Right atrium auricular region (tissue), 2 donors: ENCODE results near the gene NDUFS8. TPM values are rescaled to one million over a fixed set of nuclear protein-coding genes. Genes with fewer than 3 reads are reported as not detected.

Experiments
- DNase-seq: peaks from one replicate; pipeline ENCODE4 v3.0.0-alpha.2; 2019; ENCODE audit warnings: low spot score
- H3K27ac ChIP-seq, 2 donors: fragments of 200-600 bp; sonication (generic); 1 replicate in 1 of 2; 2 replicates in 1 of 2; pipeline ENCODE4 v1.5.1; 2016 to 2019
- H3K27me3 ChIP-seq, 2 donors: fragments of 200-600 bp; sonication (generic); one replicate each; pipeline versions ENCODE4 v1.5.1 to v1.6.0; 2017 to 2019
- H3K36me3 ChIP-seq: fragments of 200-600 bp; sonication (generic); one replicate; pipeline ENCODE4 v1.5.1; 2016
- H3K4me1 ChIP-seq, 2 donors: fragments of 200-600 bp; sonication (generic); one replicate each; pipeline versions ENCODE4 v1.5.1 to v1.6.0; 2017 to 2019
- H3K4me3 ChIP-seq, 2 donors: fragments of 200-600 bp; sonication (generic); 1 replicate in 1 of 2; 2 replicates in 1 of 2; pipeline ENCODE4 v1.5.1; 2017 to 2019; ENCODE audit warnings: mild to moderate bottlenecking in 1 of 2, moderate library complexity in 1 of 2
- H3K9me3 ChIP-seq, 2 donors: fragments of 200-600 bp; sonication (generic); one replicate each; pipeline ENCODE4 v1.5.1; 2019
- total RNA-seq, 2 donors: library from RNA; depleted of rRNA; stranded (reverse); fragments of >200 nt; gene quantifications; one replicate each; pipeline ENCODE4 v1.1.0, GENCODE V29; 2016
- TF ChIP-seq, protein P1 (sequence below), 2 donors: fragments of 200-600 bp; sonication (generic); IDR thresholded peaks; one replicate each; pipeline ENCODE4 v1.5.1; 2019; ENCODE audit warnings: antibody characterized with exemption in 2 of 2

NDUFS8 gene
- total RNA-seq, 2 donors from 2014 or later, result 436 to 568 TPM

DNA sequence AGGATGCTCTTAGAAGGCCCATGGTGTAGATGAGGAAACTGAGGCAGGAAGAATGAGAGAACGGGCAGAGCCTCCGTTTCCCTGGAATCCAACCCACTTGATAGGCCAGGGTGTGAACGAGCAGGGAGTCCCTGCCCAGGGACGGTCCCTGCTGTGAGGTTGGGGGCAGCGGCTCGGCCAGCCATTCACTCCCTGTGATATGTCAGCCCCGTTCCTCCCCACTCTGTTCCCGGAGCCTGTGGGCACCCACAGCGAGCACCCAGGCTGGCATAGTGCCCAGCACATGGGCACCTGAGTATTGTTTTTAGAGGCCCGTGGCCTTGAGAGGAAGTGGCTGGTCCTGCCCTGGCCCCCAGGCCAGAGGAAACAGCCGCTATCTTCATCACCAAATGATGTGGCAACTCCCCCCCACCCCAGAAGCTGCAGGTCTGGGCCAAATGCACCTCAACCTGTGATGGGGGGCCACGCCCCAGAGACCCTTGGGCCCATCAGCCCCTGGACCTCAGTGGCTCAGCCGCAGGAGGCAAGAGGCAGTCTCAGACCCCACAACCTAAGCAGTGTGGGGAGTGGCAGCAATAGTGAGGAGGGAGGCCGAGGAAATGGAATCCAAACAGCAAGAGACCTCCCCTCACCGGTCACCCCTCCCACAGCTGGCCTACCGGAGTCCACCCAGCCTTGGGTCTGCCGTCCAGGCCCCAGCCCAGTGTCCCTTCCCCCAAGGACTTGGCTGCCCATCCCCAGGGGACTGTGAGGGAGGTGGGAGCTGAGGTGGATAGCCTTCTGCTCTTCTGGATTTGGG is 18.2 kb upstream of the NDUFS8 start:
- Histone ChIP-seq H3K36me3 (no peaks in the 10 kb centered on the region), H3K27ac (no peak overlapping the region), H3K4me1 (peaks cover 0 to 38% of the 10 kb centered on the region in 2 donors), H3K4me3 (no peak overlapping the region), H3K27me3 (no peaks in the 10 kb centered on the region), H3K9me3 (no peaks in the 10 kb centered on the region)
- TF ChIP-seq, protein P1, sequence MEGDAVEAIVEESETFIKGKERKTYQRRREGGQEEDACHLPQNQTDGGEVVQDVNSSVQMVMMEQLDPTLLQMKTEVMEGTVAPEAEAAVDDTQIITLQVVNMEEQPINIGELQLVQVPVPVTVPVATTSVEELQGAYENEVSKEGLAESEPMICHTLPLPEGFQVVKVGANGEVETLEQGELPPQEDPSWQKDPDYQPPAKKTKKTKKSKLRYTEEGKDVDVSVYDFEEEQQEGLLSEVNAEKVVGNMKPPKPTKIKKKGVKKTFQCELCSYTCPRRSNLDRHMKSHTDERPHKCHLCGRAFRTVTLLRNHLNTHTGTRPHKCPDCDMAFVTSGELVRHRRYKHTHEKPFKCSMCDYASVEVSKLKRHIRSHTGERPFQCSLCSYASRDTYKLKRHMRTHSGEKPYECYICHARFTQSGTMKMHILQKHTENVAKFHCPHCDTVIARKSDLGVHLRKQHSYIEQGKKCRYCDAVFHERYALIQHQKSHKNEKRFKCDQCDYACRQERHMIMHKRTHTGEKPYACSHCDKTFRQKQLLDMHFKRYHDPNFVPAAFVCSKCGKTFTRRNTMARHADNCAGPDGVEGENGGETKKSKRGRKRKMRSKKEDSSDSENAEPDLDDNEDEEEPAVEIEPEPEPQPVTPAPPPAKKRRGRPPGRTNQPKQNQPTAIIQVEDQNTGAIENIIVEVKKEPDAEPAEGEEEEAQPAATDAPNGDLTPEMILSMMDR (IDR thresholded peaks at IDR 0.05), result no peak
- no peak for DNase-seq

DNA sequence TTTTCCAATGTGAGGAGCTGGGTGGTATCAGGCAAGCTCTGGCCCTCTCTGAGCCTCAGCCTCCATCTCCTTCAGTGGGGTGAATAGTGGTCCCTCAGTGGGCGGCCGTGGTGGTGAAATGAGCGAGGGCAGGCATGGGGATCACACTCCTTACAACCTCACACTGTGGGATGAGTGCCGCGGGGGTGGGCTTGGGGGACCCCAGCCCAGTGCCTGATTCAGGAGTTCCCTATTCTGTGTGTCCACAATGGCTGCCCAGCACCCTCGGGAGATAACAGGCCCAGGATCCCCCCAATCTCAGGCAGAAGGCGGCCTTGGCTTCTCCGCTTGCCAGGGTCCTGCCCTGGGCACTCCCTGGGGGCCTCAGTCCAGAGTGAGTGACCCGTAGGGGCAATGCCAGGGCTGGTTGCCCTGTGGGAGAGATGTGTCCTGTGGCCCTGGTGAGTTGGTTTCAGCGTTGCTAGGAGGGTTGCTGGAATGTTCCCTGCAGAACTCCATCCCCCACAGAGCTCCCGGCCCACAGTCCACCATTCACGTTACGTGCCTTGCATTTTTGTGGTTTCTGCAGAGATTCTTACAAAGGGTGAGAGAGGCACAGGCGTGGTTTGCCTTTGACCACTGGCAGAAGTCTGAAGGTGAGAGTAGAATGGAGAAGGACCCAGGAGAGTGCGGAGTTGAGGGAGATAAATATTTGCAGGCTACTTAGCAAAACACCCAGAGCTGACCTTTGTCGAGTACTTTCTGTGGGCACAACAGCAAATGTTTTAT is 17.5 kb upstream of the NDUFS8 start:
- no peak overlapping the region for H3K4me3 ChIP-seq
- no peak for DNase-seq
- TF ChIP-seq, protein P1 (IDR thresholded peaks at IDR 0.05), result no peak
- H3K27ac ChIP-seq, result no peak overlapping the region
- H3K27me3 ChIP-seq, result no peaks in the 10 kb centered on the region
- no peaks in the 10 kb centered on the region for H3K9me3 ChIP-seq
- H3K4me1 ChIP-seq, result peaks cover 0 to 40% of the 10 kb centered on the region in 2 donors
- H3K36me3 ChIP-seq, result no peaks in the 10 kb centered on the region

DNA sequence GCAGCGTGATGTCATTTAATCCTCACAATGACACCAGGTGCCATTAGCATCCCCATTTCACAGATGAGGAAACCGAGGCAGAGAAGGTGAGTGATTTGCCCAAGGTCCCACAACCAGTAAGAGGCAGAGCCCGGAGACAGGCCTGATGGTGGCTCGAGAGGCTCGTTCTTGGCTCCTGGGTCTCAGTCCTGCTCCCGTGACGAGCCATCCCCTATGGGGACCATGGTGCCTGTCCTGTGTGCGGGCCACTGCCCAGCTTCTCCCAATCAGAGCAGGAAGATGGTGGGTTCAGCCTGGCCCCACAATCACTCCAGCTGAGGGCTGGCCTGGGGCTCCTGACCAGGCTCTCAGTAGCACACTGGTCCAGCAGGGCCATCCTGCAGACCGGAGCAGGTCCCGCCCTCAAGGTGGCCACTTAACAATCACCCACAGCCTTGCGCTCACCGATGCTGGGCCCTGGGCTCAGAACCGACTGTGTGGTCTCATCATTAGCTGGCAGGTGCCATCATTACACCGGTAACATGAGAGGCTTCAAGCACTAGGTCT is 16.8 kb upstream of the NDUFS8 start:
- no peak for DNase-seq
- Histone ChIP-seq H3K4me1 (peaks cover 0 to 39% of the 10 kb centered on the region in 2 donors), H3K4me3 (no peak overlapping the region), H3K27me3 (no peaks in the 10 kb centered on the region), H3K9me3 (no peaks in the 10 kb centered on the region), H3K36me3 (no peaks in the 10 kb centered on the region), H3K27ac (no peak overlapping the region)
- TF ChIP-seq, protein P1 (IDR thresholded peaks at IDR 0.05), result no peak

DNA sequence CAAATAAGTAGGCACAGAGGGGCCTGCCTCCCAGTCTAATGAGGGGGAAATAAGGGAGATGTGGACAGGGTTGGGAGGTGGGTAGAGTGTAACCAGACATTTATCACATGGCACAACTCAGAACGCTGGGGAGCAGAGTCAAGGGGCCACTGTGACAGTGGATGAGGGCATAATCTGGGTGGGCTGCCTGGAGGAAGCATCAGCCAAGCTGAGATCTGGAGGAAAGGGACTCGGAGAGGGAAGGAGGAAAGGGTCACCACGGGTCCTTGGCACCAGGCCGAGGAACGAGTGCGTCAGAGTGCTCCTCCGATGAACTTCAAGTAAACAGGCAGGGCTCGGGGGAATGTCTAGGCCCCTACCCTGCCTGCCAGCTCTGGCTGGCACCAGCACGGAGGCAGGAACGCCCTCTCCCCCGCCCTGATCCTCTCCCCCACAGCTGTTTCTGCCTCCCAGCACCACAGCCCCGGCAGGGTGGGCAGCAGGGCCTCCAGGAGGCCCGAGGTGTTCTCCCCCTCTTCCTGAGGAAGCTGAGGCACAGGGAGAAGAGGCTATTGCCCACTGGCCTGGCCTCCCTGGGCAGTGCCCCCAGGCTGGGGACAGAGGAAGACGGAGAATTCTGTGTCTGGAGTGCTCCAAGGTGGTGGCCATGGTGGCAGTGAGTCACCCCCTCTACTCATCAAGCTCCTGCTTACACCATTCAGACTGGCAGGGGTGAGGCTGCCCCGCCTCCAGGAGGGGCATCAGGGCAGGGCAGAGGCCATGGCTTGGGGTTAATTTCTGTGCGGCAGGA is 16.1 kb upstream of the NDUFS8 start:
- Histone ChIP-seq H3K36me3 (no peaks in the 10 kb centered on the region), H3K9me3 (no peaks in the 10 kb centered on the region), H3K27me3 (no peaks in the 10 kb centered on the region), H3K4me1 (peaks cover 0 to 32% of the 10 kb centered on the region in 2 donors), H3K4me3 (no peak overlapping the region), H3K27ac (no peak overlapping the region)
- TF ChIP-seq, protein P1 (IDR thresholded peaks at IDR 0.05), result no peak
- no peak for DNase-seq

DNA sequence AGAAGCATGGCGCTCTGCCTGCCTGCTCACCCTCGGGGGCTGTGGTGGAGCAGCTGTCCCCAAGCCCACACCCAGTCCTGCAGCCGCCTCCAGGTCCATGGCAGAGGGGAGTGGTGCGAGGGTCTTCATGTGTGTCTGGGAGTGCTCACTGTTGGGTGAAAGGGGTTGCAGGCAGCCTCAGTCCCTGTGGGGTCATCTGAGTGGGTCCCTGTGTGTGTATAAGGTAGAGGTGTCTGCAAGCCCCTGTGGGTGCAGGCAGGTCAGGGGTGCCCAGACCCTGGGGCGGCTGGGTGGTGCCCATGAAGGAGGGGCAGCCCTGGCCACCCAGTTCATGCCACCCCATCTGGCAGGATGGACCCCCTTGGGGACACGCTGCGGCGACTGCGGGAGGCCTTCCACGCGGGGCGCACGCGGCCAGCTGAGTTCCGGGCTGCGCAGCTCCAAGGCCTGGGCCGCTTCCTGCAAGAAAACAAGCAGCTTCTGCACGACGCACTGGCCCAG is 15.5 kb upstream of the NDUFS8 start:
- Histone ChIP-seq H3K9me3 (no peaks in the 10 kb centered on the region), H3K4me3 (no peak overlapping the region), H3K4me1 (peaks cover 0 to 26% of the 10 kb centered on the region in 2 donors), H3K27ac (no peak overlapping the region), H3K36me3 (no peaks in the 10 kb centered on the region), H3K27me3 (no peaks in the 10 kb centered on the region)
- no peak for DNase-seq
- TF ChIP-seq, protein P1 (IDR thresholded peaks at IDR 0.05), result no peak
